ENCODE measurements around the gene LONRF2.

GRCh38 chr2:100365434-100365833 lies 43.1 kb upstream of the LONRF2 start:
- TF ChIP-seq EZH2 (IDR thresholded peaks at IDR 0.05; ENCODE audit: low read length) (no peak), CTCF (optimal IDR thresholded peaks at IDR 0.05 in 1 of 3, IDR thresholded peaks at IDR 0.05 in 1 of 3, conservative IDR thresholded peaks at IDR 0.05 in 1 of 3; ENCODE audit: extremely low read depth in 1 of 3, insufficient read depth in 2 of 3, low read length in 3 of 3) (no peak)

Measured in keratinocyte (primary cell).